HCT116 (cell line): ENCODE measurements around the gene ODF4.

Source experiments
- RAD21 ChIP-seq: IDR thresholded peaks from 2 replicates; pipeline ENCODE4 v1.6.1; 2012; ENCODE audit warnings: low read depth, mild to moderate bottlenecking
- TF ChIP-seq, protein P1 (sequence below): IDR thresholded peaks from 2 replicates; pipeline ENCODE4 v1.6.1; 2012; ENCODE audit warnings: low read depth

DNA sequence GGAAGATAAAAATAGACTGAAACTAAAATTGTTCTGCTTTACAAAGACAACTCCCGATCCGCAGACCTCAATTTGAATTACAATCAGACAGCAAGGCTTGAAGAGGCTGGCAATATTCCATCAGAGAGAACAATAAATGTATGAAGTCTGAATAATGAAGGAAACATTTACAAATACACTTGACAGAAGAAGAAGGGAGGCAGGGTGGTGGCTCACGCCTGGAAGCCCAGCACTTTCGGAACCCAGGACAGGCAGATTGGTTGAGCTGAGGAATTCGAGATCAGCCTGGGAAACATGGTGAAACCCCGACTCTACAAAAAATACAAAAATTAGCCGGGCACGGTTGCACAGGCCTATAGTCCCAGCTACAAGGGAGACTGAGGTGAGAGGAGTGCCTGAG is 14.6 kb downstream of the ODF4 start:
- TF ChIP-seq, protein P1, sequence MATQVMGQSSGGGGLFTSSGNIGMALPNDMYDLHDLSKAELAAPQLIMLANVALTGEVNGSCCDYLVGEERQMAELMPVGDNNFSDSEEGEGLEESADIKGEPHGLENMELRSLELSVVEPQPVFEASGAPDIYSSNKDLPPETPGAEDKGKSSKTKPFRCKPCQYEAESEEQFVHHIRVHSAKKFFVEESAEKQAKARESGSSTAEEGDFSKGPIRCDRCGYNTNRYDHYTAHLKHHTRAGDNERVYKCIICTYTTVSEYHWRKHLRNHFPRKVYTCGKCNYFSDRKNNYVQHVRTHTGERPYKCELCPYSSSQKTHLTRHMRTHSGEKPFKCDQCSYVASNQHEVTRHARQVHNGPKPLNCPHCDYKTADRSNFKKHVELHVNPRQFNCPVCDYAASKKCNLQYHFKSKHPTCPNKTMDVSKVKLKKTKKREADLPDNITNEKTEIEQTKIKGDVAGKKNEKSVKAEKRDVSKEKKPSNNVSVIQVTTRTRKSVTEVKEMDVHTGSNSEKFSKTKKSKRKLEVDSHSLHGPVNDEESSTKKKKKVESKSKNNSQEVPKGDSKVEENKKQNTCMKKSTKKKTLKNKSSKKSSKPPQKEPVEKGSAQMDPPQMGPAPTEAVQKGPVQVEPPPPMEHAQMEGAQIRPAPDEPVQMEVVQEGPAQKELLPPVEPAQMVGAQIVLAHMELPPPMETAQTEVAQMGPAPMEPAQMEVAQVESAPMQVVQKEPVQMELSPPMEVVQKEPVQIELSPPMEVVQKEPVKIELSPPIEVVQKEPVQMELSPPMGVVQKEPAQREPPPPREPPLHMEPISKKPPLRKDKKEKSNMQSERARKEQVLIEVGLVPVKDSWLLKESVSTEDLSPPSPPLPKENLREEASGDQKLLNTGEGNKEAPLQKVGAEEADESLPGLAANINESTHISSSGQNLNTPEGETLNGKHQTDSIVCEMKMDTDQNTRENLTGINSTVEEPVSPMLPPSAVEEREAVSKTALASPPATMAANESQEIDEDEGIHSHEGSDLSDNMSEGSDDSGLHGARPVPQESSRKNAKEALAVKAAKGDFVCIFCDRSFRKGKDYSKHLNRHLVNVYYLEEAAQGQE = no peak
- TF ChIP-seq RAD21 = no peak
